GM15510 (cell line): ENCODE results near the gene PCNX4.
A peak's percentile ranks its signal among the peaks of the same experiment; 100 is the strongest.

Experiments used
- POLR2A ChIP-seq: IDR thresholded peaks from 3 replicates; pipeline ENCODE4 v1.6.1; 2011; ENCODE audit warnings: borderline replicate concordance; ENCODE audit not compliant: insufficient read length; ENCODE audit errors: extremely low read depth

PCNX4 gene

DNA sequence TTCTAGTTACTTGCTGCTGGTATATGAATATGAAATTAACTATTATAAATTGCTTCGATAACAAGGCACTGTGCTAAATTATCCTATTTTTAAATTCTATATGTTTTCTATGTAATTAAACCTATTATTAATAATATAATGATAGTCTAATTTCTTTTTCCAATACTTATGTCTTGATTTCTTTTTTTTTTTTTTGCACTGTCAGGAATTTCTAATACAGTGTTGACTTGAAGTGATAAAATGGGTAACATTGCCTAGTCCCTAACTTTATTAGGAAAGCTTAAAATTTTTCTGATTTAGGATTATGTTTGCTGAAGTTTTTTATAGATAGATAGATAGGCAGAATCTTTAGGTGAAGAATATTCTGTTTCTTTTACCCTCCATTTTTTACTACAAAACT, 87.1 kb downstream of the PCNX4 start:
- no peak for TF ChIP-seq POLR2A

DNA sequence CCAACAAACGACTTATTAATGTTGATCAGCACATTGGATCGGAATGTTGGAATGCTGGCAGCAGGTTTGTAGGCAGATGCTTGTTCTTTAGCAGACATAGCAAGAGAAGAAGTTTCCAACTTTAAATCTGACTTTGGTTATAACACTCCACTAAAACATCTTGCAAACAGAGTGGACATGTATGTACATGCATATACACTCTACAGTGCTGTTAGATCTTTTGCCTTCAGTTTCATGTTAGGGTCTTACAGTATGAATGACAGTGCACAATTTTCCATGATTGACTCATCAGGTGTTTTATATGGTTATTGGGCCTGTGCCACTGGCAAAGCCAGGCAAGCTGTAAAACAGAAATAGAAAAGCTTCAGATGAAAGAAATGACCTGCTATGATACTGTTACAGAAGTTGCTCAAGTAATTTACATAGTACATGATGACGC, 87.7 kb downstream of the PCNX4 start:
- no peak for TF ChIP-seq POLR2A

DNA sequence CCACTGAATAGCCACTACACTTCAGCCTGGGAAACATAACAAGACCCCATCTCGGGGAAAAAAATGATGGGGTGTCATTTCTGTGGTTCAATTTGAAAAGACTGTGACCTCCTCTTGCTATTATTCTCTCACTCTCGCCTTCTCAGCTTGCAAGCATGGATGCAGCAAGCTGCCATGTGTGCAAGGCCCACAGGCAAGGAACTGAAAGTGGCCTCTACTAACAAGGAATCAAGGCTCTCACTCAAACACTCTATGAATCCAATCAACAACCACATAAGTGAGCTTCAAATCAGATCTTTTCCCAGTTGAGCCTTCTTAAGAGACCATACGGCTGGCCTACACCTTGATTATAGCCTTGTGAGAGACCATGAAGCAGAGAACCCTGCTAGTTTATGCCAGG, 91.4 kb downstream of the PCNX4 start:
- TF ChIP-seq POLR2A, result no peak

DNA sequence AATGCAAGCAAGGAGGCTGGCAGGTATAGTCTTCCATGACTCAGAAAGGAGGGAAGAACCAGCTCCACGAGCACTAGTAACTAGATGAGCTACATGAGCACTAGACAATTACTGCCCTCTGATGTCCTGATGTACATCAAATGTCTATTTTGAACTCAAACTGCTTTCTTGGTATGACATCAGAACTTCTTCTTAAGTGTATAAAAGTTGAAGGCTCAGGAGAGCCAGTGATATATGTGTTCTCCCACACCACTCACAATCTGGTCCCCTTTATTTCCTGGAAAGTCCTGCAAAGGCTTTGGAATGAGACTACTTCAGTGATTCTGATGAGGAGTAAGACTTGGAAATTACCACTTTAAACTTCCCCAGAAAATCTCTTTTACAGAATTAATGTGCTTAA, 92.0 kb downstream of the PCNX4 start:
- TF ChIP-seq POLR2A, result no peak

DNA sequence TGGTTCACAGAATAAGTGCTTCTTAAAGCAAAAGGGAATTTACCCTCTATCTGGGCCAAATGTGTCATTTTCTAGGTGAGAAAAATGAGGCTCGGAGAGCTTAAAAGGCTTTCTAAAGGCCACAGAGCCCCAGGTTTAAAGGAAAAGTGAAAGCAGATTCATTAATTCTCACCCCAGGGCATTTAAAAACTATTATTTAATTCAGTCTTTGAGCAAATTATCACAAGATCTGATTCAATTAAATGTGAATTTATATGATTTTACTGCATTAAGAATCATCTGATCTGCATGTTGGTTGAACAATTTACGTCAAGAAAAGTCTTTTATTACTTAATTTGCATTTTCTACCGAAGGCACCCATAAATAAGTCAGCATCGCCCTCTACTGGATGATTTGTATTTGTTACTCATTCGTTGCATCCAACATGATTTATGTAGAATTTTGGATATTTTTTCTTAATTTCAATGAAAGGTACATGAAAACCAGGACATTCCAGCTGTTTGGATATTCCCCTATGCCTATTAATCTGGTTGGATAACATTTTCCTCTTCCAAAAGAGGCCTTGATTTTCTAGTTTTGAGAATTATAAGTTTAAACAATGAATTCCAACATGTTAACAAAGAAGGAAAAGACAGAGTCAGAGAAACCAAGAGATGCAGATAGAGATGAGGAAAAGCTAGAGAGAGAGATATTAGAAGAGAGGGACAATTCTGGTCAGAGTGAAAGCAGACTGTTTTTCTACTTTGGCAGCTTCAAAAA, 92.6 kb downstream of the PCNX4 start:
- TF ChIP-seq POLR2A, result no peak

DNA sequence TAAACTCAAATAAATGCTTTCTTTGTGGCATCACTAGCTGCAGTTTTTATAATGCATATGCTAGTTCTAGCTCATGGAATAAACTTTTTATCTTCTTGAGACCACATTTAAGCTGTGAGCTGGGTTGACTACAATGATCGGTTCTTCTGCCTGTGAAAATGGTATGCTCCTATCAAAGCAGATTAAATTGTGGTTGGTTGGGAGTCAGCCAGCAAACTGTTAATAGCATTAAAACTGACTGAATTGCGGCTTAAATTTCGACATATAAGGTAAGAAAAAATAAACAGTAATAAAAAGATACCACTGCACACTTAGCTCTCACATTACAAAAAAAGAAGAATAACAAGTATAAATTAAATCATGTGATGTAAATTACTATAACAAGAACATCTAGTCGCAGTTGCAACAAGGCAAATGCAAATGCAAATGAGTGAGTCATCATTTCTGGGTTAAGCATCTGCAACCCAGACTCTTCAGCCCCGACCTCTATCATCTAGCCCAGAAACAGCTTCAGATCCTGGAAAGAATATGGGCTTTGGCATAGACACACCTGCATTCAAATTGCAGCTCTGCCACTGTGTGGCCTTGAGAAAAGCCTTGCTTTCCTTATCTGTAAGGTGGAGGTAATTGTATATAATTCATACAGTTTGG, 93.3 kb downstream of the PCNX4 start:
- no peak for TF ChIP-seq POLR2A

DNA sequence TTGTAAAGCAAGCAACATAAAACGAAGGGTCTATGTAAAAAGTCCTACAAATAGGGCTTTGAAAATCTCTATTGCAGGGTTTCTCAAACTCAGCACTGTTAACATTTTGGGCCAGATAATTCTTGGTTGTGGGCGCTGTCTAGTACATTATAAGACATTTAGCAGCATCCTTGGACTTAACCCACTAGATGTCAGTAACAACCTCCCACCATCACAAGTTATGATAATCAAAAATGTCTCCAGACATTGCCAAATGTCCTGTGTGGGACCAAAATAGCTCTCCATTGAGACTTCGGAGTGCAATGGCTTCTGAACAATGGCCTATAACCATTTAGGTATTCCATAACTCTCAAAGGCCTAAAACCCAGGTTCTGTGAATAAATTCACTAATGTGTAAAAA, 96.4 kb downstream of the PCNX4 start:
- no peak for TF ChIP-seq POLR2A

DNA sequence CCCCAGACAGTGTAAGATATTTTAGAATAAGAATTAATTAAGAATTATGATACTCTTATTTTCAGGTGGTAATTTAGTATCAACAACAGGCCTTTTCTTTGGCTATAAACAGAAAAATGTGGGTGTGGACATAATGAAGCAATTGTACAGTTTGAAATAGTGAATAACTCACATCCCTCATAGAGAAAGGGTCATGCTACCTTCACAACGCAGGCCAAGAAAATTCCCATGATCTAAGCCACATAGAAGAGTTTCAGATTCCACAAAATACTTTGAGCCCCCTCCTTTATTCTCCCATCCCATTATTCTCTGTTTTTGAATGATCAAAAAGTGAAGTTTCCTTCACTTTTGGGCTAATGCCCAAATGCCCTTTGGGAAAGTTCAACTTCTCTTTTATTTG, 97.0 kb downstream of the PCNX4 start:
- TF ChIP-seq POLR2A, result no peak

DNA sequence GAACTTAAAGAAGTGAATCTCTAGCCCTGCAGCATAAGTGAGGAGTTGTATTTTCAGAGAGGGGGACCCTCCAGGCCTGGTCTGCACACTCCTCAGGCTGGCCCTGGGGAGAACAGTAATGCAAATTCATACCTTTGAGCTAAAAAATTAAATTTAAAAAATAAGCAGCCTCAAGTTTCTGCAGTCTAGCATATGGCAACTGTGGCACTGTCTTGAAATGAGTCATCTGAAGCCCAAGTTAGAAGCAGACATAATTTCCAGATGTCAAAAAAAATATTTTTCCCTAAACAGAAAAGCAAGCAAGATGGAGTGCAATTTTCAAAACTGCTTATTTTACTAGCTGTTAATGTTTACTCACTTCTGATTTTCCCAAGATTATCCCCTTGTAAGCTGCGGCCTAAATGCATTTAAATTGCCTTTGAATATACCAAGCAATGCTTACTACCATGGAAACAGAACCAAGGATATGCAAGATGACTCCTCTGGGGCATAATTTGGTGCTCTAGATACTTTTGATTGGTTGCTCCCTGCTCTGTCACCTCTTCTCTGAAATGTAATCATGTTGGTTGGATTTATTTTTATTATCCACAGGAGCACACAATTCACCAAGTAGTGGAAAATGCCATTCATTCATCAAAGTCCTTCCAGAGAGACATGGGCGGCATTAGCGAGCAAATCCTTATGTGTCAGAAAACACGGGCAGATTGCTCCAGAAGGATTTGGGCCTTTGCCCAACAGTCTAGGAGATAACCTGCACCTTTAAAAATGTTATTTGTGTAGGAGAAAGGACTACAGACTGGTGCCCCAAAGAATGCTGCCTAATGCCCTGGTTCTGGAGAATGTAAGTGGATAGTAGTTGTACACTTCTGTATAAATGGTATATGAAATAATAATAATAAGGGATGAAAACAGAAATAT, 98.5 kb downstream of the PCNX4 start:
- no peak for TF ChIP-seq POLR2A

DNA sequence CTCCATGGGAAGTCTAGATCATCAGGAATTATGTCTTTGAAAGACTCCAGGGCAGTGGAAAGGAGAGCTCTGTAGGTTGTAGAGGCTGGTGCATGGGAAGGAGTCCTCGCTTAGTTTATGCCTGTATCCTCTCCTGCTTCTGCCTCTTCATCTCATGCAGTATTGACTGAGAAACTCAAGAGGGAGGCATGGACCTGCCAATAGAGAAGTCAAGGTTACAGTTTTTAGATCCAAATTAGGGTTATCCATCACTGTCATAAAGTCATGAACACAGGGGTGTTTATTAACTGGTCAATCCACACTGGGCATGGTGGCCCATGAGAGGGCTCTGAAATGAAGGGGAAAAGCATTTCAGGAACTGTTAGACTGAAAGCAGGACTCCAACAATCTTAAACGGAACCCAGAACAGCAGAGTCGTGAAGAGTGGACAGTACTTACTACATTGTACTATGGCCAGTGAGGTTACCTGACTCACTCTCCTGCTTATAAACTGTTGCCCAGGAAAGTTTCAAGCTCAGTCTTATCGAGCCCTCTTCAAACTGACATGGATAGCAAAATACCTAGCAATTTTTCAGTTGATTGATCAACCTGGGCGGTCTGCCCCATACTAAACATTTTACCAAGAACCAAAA, 103.6 kb downstream of the PCNX4 start:
- TF ChIP-seq POLR2A, result no peak

DNA sequence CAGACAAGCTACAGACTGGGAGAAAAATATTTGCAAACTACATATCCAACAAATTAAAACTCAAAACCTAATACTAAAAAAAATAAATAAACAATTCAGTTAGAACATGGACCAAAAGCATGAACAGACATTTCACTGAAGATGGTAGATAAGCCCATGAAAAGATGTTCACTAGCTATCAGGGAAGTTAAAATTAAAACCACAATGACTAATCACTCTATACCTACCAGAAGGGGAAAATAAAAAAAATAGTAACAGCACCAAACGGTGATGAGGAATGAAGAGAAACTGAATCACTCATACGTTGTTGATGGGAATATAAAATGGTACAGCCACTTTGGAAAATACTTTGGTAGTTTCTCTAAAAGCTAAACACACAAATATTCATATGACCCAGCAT, 104.6 kb downstream of the PCNX4 start:
- no peak for TF ChIP-seq POLR2A

DNA sequence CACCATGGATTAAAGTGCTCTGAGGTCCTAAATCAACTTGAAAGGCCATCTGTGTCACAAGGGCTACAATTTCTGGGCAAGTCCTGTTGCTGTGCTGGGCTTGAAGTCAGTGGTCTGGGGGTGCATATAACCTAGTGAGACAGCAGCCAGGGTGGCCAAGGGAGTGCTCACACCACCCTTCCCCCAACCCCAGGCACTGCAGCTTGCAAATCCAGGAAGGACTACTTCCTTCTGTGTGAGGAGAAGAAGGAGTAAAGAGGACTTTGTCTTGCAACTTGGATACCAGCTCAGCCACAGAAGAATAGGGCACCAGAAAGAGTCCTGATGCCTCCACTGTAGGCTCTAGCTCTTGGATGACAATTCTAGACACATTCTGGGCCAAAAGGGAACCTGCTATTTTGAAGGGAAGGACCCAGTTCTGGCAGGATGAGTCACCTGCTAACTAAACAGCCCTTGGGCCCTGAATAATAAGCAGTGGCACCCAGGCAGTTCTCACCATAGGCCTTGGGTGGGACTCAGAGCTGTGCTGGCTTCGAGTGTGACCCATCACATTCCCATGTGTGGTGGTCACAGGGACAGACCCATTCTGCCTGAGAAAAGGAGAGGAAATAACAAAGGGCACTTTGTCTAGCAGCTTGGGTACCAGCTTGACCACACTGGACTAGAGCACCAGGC, 106.0 kb downstream of the PCNX4 start:
- no peak for TF ChIP-seq POLR2A

DNA sequence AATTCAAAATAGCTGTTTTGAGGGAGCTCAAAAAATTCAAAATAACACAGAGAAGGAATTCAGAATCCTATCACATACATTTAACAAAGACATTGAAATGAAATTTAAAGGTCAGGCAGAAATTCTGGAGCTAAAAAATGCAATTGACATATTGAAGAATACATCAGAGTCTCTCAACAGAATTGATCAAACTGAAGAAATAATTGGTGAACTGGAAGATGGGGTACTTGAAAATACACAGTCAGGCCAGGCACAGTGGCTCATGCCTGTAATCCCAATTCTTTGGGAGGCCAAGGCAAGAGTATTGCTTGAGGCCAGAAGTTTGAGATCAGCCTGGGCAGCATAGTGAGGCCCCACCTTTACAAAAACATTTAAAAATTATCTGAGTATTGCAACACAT, 107.6 kb downstream of the PCNX4 start:
- TF ChIP-seq POLR2A, result no peak

DNA sequence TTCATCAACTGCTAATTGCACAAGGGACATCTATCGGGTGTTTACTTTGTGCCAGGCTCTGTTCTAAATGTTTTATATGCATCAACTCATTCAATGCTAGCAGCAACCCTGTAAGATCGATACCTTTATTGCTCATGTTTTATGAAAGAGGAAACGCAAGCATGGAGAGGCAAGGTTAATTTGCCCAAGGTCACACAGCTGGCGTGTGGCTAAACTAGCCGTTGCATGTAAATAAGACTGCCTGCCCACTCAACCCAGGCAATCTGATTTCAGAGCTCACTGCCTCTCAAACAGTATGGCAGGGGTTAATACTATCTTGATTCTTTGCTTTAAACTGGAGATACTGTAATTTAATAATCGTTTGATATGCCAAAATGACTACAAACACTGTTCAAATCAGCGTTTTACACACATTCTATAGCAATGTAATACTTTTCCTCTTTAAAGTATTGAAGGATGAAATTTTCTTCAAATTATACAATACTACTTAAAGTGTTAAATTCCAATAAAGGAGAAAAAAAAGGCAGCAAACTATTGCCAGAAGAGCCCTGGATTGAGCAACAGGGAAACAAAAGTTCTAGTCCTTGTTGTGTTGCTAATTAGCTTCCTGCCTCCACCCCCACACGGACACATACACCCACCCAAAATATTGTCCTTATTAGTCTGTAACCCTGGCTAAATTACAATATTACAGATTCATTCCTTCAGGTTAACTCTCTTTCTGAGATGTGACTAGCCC, 112.5 kb downstream of the PCNX4 start:
- peak; percentile 26 for TF ChIP-seq POLR2A
